ENCODE results near the gene C11orf52. TPM values are rescaled to one million over a fixed set of nuclear protein-coding genes. Genes with fewer than 3 reads are reported as not detected.
"Not testable (repeated sequence)": the region's sequence is repeated elsewhere in the genome, so short reads cannot be mapped to it uniquely, and the experiment has no call there.

Gene C11orf52
- total RNA-seq, 1 experiment from 2014 or later = not detected

DNA sequence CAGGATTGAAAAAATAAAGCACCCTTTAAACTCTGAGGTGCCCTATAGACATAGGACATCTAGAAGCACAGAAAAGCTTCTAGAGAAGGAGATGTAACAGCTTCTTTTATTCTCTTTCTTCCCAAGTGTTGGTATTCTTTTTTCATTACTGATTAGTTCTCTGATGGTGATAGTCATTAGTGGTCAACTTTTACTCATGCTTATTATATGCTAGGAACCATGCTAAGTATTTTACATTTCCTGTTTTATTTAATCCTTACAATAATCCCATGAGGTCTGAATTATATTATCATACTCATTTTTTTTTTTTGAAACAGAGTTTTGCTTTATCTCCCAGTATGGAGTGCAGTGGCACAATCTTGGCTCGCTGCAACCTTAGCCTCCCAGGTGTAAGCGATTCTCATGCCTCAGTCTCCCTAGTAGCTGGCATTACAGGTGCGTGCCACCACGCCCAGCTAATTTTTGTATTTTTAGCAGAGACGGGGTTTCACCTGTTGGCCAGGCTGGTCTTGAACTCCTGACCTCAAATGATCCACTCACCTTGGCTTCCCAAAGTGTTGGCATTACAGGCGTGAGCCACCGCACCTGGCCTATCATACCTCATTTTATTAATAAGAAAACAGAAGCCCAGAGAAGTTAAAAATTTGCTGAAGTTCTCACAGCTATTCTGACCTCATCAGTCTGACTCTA, 3.0 kb downstream of the C11orf52 start:
- H3K9me3 ChIP-seq (replicated peaks) = no peaks in the 10 kb centered on the region
- H3K27me3 ChIP-seq (replicated peaks) = no peaks in the 10 kb centered on the region
- no peaks in the 10 kb centered on the region for H3K36me3 ChIP-seq
- H3K4me1 ChIP-seq (replicated peaks) = peaks cover 21% of the 10 kb centered on the region
- no peak overlapping the region for H3K27ac ChIP-seq
- H3K4me3 ChIP-seq = no peak overlapping the region
- no peak for DNase-seq (ENCODE audit: low read depth in 1 of 2, low spot score in 2 of 2)

GRCh38 chr11:111922803-111923202, 4.1 kb downstream of the C11orf52 start:
- DNase-seq (ENCODE audit: low read depth in 1 of 2, low spot score in 2 of 2) = no peak
- H3K4me1 ChIP-seq (replicated peaks) = peaks cover 26% of the 10 kb centered on the region
- peak overlapping the region; percentile 54 for H3K27ac ChIP-seq
- H3K36me3 ChIP-seq = no peaks in the 10 kb centered on the region
- no peaks in the 10 kb centered on the region for H3K9me3 ChIP-seq (replicated peaks)
- no peaks in the 10 kb centered on the region for H3K27me3 ChIP-seq (replicated peaks)
- H3K4me3 ChIP-seq = no peak overlapping the region

- H3K27ac ChIP-seq = peak overlapping the region; percentile 54
- H3K4me3 ChIP-seq = no peak overlapping the region
- peak in 1 of 2 experiments; percentile 23 for DNase-seq (ENCODE audit: low read depth in 1 of 2, low spot score in 2 of 2)
- peaks cover 26% of the 10 kb centered on the region for H3K4me1 ChIP-seq (replicated peaks)
- H3K36me3 ChIP-seq = no peaks in the 10 kb centered on the region
- H3K9me3 ChIP-seq (replicated peaks) = no peaks in the 10 kb centered on the region
- no peaks in the 10 kb centered on the region for H3K27me3 ChIP-seq (replicated peaks)
Observed at GRCh38 chr11:111923351-111923788, 4.7 kb downstream of the C11orf52 start.

GRCh38 chr11:111923951-111924350, 5.2 kb downstream of the C11orf52 start:
- no peaks in the 10 kb centered on the region for H3K27me3 ChIP-seq (replicated peaks)
- H3K4me1 ChIP-seq (replicated peaks) = peaks cover 26% of the 10 kb centered on the region
- no peaks in the 10 kb centered on the region for H3K9me3 ChIP-seq (replicated peaks)
- no peak for DNase-seq (ENCODE audit: low read depth in 1 of 2, low spot score in 2 of 2)
- no peak overlapping the region for H3K4me3 ChIP-seq
- peak overlapping the region; percentile 54 for H3K27ac ChIP-seq
- H3K36me3 ChIP-seq = no peaks in the 10 kb centered on the region

- no peak for DNase-seq (ENCODE audit: low read depth in 1 of 2, low spot score in 2 of 2)
- H3K36me3 ChIP-seq = no peaks in the 10 kb centered on the region
- H3K27me3 ChIP-seq (replicated peaks) = no peaks in the 10 kb centered on the region
- no peaks in the 10 kb centered on the region for H3K9me3 ChIP-seq (replicated peaks)
- H3K4me3 ChIP-seq = no peak overlapping the region
- no peak overlapping the region for H3K27ac ChIP-seq
- peaks cover 26% of the 10 kb centered on the region for H3K4me1 ChIP-seq (replicated peaks)
Observed at GRCh38 chr11:111925953-111926352, 7.2 kb downstream of the C11orf52 start.

DNA sequence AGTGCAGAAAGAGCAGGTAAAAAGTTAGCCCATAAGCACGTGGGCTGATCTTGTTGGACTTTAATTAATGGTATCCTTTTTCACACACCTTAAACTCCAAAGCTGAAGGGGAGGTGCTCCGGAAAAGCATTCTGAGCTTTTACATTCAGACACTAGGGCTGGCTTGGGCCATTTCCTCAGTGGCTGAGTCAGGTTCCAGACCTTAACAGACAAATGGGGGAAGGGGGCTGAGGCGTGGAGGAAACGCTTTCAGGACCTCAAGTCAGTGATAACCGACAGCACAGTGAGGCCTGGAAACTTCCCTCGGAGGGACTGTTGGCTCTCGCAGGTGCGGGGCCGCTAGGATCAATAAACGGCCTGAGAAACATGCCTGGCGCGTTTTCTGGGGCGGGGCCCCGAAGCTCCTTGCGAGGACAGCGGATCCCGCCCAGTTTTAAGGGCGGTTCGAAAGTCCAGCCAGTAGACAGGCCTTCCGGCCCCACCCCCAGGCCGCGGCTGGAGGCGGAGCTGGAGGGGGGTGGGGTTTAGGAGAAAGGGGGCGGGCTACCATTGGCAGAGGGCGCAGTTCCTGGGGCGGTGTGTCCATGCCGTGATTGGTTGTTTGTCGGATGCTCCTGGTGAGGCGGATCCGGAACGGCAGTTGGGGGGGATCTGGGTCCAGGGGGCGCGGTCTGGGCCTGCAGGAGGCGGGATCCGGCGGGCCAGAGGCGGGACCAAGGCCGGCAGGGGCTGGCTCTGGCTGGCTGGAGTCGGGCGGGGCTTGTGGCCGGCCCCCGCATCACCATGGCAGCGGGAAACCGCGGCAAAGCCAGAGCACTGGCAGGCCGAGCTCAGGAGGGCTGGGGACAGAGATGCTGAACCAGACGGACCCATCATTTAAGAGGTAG, 8.0 kb downstream of the C11orf52 start:
- no peaks in the 10 kb centered on the region for H3K36me3 ChIP-seq
- no peaks in the 10 kb centered on the region for H3K9me3 ChIP-seq (replicated peaks)
- peaks cover 26% of the 10 kb centered on the region for H3K4me1 ChIP-seq (replicated peaks)
- peak overlapping the region; percentile 38 for H3K4me3 ChIP-seq
- H3K27ac ChIP-seq = peak overlapping the region; percentile 80
- no peaks in the 10 kb centered on the region for H3K27me3 ChIP-seq (replicated peaks)
- peak; percentile 81 to 90 for DNase-seq (ENCODE audit: low read depth in 1 of 2, low spot score in 2 of 2)

GRCh38 chr11:111930472-111930871, 11.8 kb downstream of the C11orf52 start:
- Histone ChIP-seq H3K27me3 (replicated peaks) (no peaks in the 10 kb centered on the region), H3K4me3 (no peak overlapping the region), H3K36me3 (no peaks in the 10 kb centered on the region), H3K27ac (no peak overlapping the region), H3K4me1 (replicated peaks) (peaks cover 11% of the 10 kb centered on the region), H3K9me3 (replicated peaks) (no peaks in the 10 kb centered on the region)
- DNase-seq (ENCODE audit: low read depth in 1 of 2, low spot score in 2 of 2) = no peak

DNA sequence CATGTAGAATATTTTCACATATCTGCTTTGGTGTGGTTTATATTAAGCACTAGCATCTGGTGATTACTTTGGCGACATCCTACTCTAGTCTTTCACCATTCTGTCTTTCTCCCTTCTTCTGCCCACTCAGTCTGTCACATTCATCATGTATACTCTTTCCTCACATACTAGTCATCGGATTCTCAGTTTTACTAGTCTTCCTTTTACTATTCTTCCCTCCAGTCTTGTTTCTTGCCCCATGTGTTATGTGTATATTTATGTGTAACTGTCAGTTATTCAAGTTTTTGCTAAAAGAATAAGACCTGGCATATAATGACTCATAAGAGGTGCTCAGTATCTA, 13.9 kb downstream of the C11orf52 start:
- Histone ChIP-seq H3K27ac (no peak overlapping the region), H3K4me1 (replicated peaks) (peaks cover 16% of the 10 kb centered on the region), H3K9me3 (replicated peaks) (no peaks in the 10 kb centered on the region), H3K36me3 (no peaks in the 10 kb centered on the region), H3K4me3 (no peak overlapping the region), H3K27me3 (replicated peaks) (no peaks in the 10 kb centered on the region)
- no peak for DNase-seq (ENCODE audit: low read depth in 1 of 2, low spot score in 2 of 2)

GRCh38 chr11:111933176-111933575, 14.5 kb downstream of the C11orf52 start:
- not testable (repeated sequence) for H3K36me3 ChIP-seq; H3K4me3 ChIP-seq; H3K9me3 ChIP-seq (replicated peaks); H3K27ac ChIP-seq; DNase-seq (ENCODE audit: low read depth in 1 of 2, low spot score in 2 of 2); H3K27me3 ChIP-seq (replicated peaks)
- peaks cover 22% of the 10 kb centered on the region for H3K4me1 ChIP-seq (replicated peaks)

- no peaks in the 10 kb centered on the region for H3K9me3 ChIP-seq (replicated peaks)
- H3K4me3 ChIP-seq = no peak overlapping the region
- DNase-seq (ENCODE audit: low read depth in 1 of 2, low spot score in 2 of 2) = no peak
- H3K27me3 ChIP-seq (replicated peaks) = no peaks in the 10 kb centered on the region
- peaks cover 29% of the 10 kb centered on the region for H3K4me1 ChIP-seq (replicated peaks)
- no peaks in the 10 kb centered on the region for H3K36me3 ChIP-seq
- no peak overlapping the region for H3K27ac ChIP-seq
Observed at GRCh38 chr11:111933872-111934271, 15.2 kb downstream of the C11orf52 start.

- Histone ChIP-seq H3K27me3 (replicated peaks) (no peaks in the 10 kb centered on the region), H3K4me3 (no peak overlapping the region), H3K36me3 (no peaks in the 10 kb centered on the region), H3K4me1 (replicated peaks) (peaks cover 34% of the 10 kb centered on the region), H3K27ac (no peak overlapping the region), H3K9me3 (replicated peaks) (no peaks in the 10 kb centered on the region)
- no peak for DNase-seq (ENCODE audit: low read depth in 1 of 2, low spot score in 2 of 2)
Observed at GRCh38 chr11:111934306-111934705, 15.6 kb downstream of the C11orf52 start.

DNA sequence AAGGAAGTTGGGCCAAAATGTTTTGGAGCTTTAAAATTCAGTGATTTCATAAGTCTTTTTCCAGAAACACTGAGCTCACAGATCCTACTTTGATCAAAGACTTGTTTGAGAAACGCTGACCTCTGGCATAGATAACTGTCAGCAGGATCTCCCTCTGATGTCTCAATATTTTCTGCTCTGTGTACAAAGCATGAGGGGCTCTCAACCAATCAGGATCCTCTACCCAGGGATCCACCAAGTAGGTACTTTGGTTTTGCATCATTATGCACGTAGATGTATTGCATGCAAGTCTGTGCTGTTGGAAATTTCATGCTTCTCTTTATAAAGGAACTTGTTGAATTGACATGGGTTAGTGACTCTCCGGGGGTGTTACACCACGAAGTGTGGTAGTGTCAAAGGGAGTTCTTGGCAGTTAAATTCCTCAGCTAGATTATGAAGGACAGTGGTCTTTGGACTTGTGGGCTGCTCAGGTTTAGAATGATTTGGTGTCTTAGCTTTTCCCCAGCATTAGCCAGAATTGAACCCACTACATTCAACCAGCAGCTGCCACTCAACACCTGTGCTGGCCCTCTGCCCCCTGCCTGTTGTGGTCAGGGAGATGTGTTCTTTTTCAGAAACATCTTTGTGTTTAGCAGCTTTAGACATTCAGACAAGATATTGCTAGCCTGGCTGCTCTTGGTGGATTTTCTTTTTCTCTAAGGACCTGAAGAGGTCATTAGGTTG, 16.8 kb downstream of the C11orf52 start:
- no peak overlapping the region for H3K4me3 ChIP-seq
- H3K27me3 ChIP-seq (replicated peaks) = no peaks in the 10 kb centered on the region
- no peaks in the 10 kb centered on the region for H3K9me3 ChIP-seq (replicated peaks)
- H3K27ac ChIP-seq = no peak overlapping the region; the same call in 1 of the 2 replicates
- no peaks in the 10 kb centered on the region for H3K36me3 ChIP-seq
- H3K4me1 ChIP-seq (replicated peaks) = peaks cover 44% of the 10 kb centered on the region
- no peak for DNase-seq (ENCODE audit: low read depth in 1 of 2, low spot score in 2 of 2)

DNA sequence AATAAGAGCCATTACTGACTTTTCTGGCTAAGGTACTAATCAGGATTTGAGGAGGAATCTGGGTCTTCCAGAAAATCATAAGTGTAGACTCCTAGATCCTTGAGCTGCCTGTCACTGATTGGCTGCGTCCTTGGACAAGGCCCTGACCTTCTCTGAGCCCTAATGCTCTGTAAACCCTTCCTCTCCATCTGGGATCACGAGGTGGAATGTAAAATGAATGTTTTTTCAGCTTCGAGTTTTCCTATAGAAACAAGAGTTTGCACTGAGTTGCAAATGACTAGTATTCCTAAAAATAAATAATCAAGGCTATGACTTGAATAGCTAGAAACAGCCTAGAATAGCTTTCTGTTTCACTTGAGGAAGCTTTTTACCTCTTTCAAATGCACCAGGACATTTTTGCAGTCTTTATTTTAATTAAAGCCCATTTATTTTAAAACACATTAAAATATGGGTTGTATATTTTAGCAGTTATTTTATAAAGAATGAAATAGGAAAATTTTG, 17.4 kb downstream of the C11orf52 start:
- Histone ChIP-seq H3K9me3 (replicated peaks) (no peaks in the 10 kb centered on the region), H3K4me3 (no peak overlapping the region), H3K27me3 (replicated peaks) (no peaks in the 10 kb centered on the region), H3K4me1 (replicated peaks) (peaks cover 44% of the 10 kb centered on the region), H3K27ac (peak overlapping the region; percentile 45), H3K36me3 (no peaks in the 10 kb centered on the region)
- DNase-seq (ENCODE audit: low read depth in 1 of 2, low spot score in 2 of 2) = no peak

DNA sequence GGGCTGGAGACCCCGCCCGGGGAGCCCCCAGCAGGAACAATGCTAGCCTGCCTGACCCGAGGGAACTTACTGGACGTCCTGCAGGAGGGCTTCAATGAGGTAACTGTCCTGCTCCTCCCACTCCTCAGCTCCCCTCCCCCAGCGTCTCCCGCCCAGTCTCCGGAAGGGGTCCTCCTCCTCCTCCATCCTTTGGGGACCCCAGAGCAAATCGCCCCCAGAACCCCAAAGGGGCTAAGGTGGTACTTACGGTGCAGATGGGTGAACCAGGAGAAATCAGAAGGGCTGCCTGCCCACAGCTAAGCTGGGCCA, 18.7 kb downstream of the C11orf52 start:
- Histone ChIP-seq H3K27me3 (replicated peaks) (no peaks in the 10 kb centered on the region), H3K4me1 (replicated peaks) (peaks cover 46% of the 10 kb centered on the region), H3K4me3 (peak overlapping the region; percentile 48), H3K27ac (no peak overlapping the region; the same call in 1 of the 2 replicates), H3K9me3 (replicated peaks) (no peaks in the 10 kb centered on the region), H3K36me3 (no peaks in the 10 kb centered on the region)
- DNase-seq (ENCODE audit: low read depth in 1 of 2, low spot score in 2 of 2) = no peak

All from SJSA1 (cell line).